Measurements from ENCODE around the gene FKBP10.

Gene FKBP10

GRCh38 chr17:41792845-41793783 is 19.7 kb upstream of the FKBP10 start:
- ATAC-seq = peak; percentile 77
- TF ChIP-seq ZC3H10 (CRISPR knock-in tag; IDR thresholded peaks at IDR 0.05) (no peak), ZNF70 (CRISPR knock-in tag; IDR thresholded peaks at IDR 0.05) (no peak), RARB (CRISPR knock-in tag; IDR thresholded peaks at IDR 0.05) (no peak), CSDC2 (CRISPR knock-in tag; IDR thresholded peaks at IDR 0.05) (no peak), ARNTL (CRISPR knock-in tag; IDR thresholded peaks at IDR 0.05; ENCODE audit: borderline replicate concordance, low read depth) (no peak), ZNF8 (CRISPR knock-in tag; IDR thresholded peaks at IDR 0.05) (no peak), ISL1 (CRISPR knock-in tag; IDR thresholded peaks at IDR 0.05) (no peak), ZFP30 (CRISPR knock-in tag; IDR thresholded peaks at IDR 0.05) (no peak), ESRRG (CRISPR knock-in tag; IDR thresholded peaks at IDR 0.05) (no peak), CSRNP3 (CRISPR knock-in tag; IDR thresholded peaks at IDR 0.05) (no peak), PPARA (CRISPR knock-in tag; IDR thresholded peaks at IDR 0.05; ENCODE audit: borderline replicate concordance) (no peak), BACH2 (CRISPR knock-in tag; IDR thresholded peaks at IDR 0.05; ENCODE audit: borderline replicate concordance) (no peak)
- TF ChIP-seq, protein P1, sequence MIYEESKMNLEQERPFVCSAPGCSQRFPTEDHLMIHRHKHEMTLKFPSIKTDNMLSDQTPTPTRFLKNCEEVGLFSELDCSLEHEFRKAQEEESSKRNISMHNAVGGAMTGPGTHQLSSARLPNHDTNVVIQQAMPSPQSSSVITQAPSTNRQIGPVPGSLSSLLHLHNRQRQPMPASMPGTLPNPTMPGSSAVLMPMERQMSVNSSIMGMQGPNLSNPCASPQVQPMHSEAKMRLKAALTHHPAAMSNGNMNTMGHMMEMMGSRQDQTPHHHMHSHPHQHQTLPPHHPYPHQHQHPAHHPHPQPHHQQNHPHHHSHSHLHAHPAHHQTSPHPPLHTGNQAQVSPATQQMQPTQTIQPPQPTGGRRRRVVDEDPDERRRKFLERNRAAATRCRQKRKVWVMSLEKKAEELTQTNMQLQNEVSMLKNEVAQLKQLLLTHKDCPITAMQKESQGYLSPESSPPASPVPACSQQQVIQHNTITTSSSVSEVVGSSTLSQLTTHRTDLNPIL (CRISPR knock-in tag; IDR thresholded peaks at IDR 0.05; ENCODE audit: low read depth) = no peak

DNA sequence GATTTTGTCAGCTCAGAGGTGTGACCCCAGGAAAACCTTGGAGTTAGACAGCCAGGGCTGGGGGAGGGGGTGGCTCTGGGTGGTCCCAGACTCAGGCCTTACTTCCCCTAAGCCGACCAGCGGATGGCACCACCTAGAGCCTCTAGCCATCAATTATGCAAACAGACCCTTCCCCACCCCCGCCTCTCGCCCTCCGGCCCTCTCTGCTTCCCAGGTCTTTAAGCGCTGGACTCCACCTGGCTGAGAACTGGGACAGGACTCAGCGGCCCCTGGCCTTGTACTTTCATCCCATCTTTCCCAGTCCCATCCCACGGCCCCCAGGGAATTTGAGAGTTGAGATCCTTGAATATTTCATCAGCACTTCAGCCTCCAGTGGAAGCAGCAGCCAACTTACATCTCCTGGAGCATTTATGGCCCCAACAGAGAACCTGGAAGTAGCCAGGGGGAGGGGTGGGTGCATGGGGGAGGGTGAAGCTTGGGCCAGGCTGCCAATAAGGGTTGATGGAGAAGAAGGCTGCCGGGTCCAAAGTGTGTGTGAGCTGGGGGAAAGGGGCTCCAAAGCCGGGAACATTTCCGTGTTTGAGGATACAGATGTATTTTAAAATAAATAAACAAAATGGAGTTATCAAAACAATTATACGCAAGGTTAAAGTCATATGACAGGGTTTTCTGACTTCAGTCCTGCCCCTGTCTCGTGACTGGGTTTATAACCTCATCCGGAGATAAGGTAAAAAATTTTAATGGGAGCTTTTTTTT is 18.8 kb upstream of the FKBP10 start:
- no peak for TF ChIP-seq ZFP3 (CRISPR knock-in tag; IDR thresholded peaks at IDR 0.05)
- no peak for TF ChIP-seq ESRRG (CRISPR knock-in tag; IDR thresholded peaks at IDR 0.05)
- TF ChIP-seq CSRNP3 (CRISPR knock-in tag; IDR thresholded peaks at IDR 0.05) = no peak
- TF ChIP-seq TSHZ2 (CRISPR knock-in tag; IDR thresholded peaks at IDR 0.05) = no peak
- no peak for TF ChIP-seq OSR1 (CRISPR knock-in tag; IDR thresholded peaks at IDR 0.05)
- TF ChIP-seq, protein P1 (CRISPR knock-in tag; IDR thresholded peaks at IDR 0.05; ENCODE audit: low read depth) = no peak
- TF ChIP-seq ZNF70 (CRISPR knock-in tag; IDR thresholded peaks at IDR 0.05) = no peak
- no peak for ATAC-seq

- no peak for ATAC-seq
- TF ChIP-seq, protein P2, sequence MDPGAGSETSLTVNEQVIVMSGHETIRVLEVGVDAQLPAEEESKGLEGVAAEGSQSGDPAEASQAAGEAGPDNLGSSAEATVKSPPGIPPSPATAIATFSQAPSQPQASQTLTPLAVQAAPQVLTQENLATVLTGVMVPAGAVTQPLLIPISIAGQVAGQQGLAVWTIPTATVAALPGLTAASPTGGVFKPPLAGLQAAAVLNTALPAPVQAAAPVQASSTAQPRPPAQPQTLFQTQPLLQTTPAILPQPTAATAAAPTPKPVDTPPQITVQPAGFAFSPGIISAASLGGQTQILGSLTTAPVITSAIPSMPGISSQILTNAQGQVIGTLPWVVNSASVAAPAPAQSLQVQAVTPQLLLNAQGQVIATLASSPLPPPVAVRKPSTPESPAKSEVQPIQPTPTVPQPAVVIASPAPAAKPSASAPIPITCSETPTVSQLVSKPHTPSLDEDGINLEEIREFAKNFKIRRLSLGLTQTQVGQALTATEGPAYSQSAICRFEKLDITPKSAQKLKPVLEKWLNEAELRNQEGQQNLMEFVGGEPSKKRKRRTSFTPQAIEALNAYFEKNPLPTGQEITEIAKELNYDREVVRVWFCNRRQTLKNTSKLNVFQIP (CRISPR knock-in tag; IDR thresholded peaks at IDR 0.05; ENCODE audit: borderline replicate concordance, low read depth) = no peak
- TF ChIP-seq ZFP3 (CRISPR knock-in tag; IDR thresholded peaks at IDR 0.05) (no peak), ESRRG (CRISPR knock-in tag; IDR thresholded peaks at IDR 0.05) (no peak)
Measured at GRCh38 chr17:41794540-41794975, 18.2 kb upstream of the FKBP10 start.
